K562 (cell line): ENCODE data around the gene TMEM63A. TPM values are rescaled to one million over a fixed set of nuclear protein-coding genes. Genes with fewer than 3 reads are reported as not detected.

Experiments used
- CBX2 ChIP-seq: fragments of 200-600 bp; sonication (generic); IDR thresholded peaks from one replicate; pipeline ENCODE4 v1.6.1; 2012; ENCODE audit warnings: mild to moderate bottlenecking, low read length, inconsistent platforms; ENCODE audit not compliant: insufficient read depth, poor library complexity, severe bottlenecking
- EGR1 ChIP-seq: fragments of 450-650 bp; conservative IDR thresholded peaks from 2 replicates; pipeline ENCODE4 v1.6.1; 2017; ENCODE audit warnings: mild to moderate bottlenecking
- KLF13 ChIP-seq: fragments of 450-650 bp; IDR thresholded peaks from 2 replicates; pipeline ENCODE4 v1.6.1; 2016; ENCODE audit warnings: missing genetic modification characterization, low read depth, mild to moderate bottlenecking, missing compliant biosample characterization, moderate library complexity, borderline replicate concordance
- NBN ChIP-seq: fragments of 450-650 bp; IDR thresholded peaks from 2 replicates; pipeline ENCODE4 v1.6.1; 2016; ENCODE audit warnings: low read depth, mild to moderate bottlenecking
- PHB2 ChIP-seq: fragments of 450-650 bp; IDR thresholded peaks from 2 replicates; pipeline ENCODE4 v1.6.1; 2017; ENCODE audit warnings: low read depth
- SMAD4 ChIP-seq: fragments of 250-450 bp; sonication (Bioruptor Pico); conservative IDR thresholded peaks from 2 replicates; pipeline ENCODE4 v1.8.0; 2021; ENCODE audit warnings: inconsistent platforms, mild to moderate bottlenecking, moderate library complexity
- SMARCA4 ChIP-seq: fragments of 450-650 bp; IDR thresholded peaks from 2 replicates; pipeline ENCODE4 v1.6.1; 2016
- TRIM28 ChIP-seq: fragments of 450-650 bp; IDR thresholded peaks from 2 replicates; pipeline ENCODE4 v1.6.1; 2017
- WHSC1 ChIP-seq: IDR thresholded peaks from one replicate; pipeline ENCODE4 v1.6.1; 2012; ENCODE audit warnings: low read length, control low read depth, inconsistent platforms
- ZNF282 ChIP-seq: sonication (generic); formaldehyde crosslinking; IDR thresholded peaks from 2 replicates; pipeline ENCODE4 v1.8.1; 2023; ENCODE audit warnings: missing genetic modification reagents
- ZNF324 ChIP-seq: fragments of 250-450 bp; sonication (Bioruptor Pico); IDR thresholded peaks from 2 replicates; pipeline ENCODE4 v1.4.0; 2020; ENCODE audit warnings: mild to moderate bottlenecking
- ZNF780A ChIP-seq: fragments of 250-450 bp; sonication (Bioruptor Pico); IDR thresholded peaks from 2 replicates; pipeline ENCODE4 v1.5.0; 2021; ENCODE audit warnings: mild to moderate bottlenecking
- polyA plus RNA-seq, 8 experiments: library from polyadenylated mRNA; depleted of rRNA in 4 of 8; stranded (reverse) in 5 of 8; unstranded in 3 of 8; fragments of >200 nt; fragmentation: Nextera tagmentation in 2 of 8; fragmentation: Illumina TruSeq in 1 of 8; extraction: Ambion mirVana in 2 of 8; extraction: Trizol in 1 of 8; gene quantifications; 2 replicates each; pipeline versions ENCODE4 v1.2.1 to v1.2.3, GENCODE V29; 2011 to 2014; ENCODE audit warnings: inconsistent platforms in 1 of 8, missing spikeins in 1 of 8
- total RNA-seq, 7 experiments: library from RNA; depleted of rRNA in 6 of 7; stranded (reverse); fragments of >200 nt in 6 of 7; fragmentation: Illumina TruSeq in 2 of 7; extraction: Trizol in 2 of 7; gene quantifications; 2 replicates each; pipeline versions ENCODE4 v1.2.1 to v1.2.3, GENCODE V29; 2011 to 2021; ENCODE audit warnings: low replicate concordance in 1 of 7
- TF ChIP-seq, protein P1 (sequence below), 2 experiments: fragments of 450-650 bp in 1 of 2; IDR thresholded peaks; 2 replicates each; pipeline ENCODE4 v1.6.1; 2011 to 2017; ENCODE audit warnings: low read depth in 2 of 2, antibody characterized with exemption in 1 of 2, borderline replicate concordance in 1 of 2, low read length in 1 of 2, mild to moderate bottlenecking in 1 of 2, mixed read lengths in 1 of 2; ENCODE audit not compliant: control insufficient read depth in 1 of 2
- TF ChIP-seq, protein P2 (sequence below), 2 experiments: fragments of 450-650 bp in 1 of 2; sonication (generic) in 1 of 2; formaldehyde crosslinking in 1 of 2; IDR thresholded peaks; 2 replicates each; pipeline versions ENCODE4 v1.7.1 to v1.9.0; 2016 to 2022; ENCODE audit warnings: inconsistent platforms in 1 of 2, mild to moderate bottlenecking in 1 of 2, missing genetic modification reagents in 1 of 2
- TF ChIP-seq, protein P3 (sequence below): sonication (generic); formaldehyde crosslinking; IDR thresholded peaks from 2 replicates; pipeline ENCODE4 v1.9.0; 2022; ENCODE audit warnings: mild to moderate bottlenecking, missing genetic modification reagents

TMEM63A gene
- total and polyA plus RNA-seq, 9 of the 15 experiments (the other 6 are each of a cell fraction or from before 2014, with no cell fraction given): 2.0 to 54.6 (median 17.5) TPM

GRCh38 chr1:225813214-225813964, 68.8 kb downstream of the TMEM63A start (continued):
- TF ChIP-seq, protein P1, sequence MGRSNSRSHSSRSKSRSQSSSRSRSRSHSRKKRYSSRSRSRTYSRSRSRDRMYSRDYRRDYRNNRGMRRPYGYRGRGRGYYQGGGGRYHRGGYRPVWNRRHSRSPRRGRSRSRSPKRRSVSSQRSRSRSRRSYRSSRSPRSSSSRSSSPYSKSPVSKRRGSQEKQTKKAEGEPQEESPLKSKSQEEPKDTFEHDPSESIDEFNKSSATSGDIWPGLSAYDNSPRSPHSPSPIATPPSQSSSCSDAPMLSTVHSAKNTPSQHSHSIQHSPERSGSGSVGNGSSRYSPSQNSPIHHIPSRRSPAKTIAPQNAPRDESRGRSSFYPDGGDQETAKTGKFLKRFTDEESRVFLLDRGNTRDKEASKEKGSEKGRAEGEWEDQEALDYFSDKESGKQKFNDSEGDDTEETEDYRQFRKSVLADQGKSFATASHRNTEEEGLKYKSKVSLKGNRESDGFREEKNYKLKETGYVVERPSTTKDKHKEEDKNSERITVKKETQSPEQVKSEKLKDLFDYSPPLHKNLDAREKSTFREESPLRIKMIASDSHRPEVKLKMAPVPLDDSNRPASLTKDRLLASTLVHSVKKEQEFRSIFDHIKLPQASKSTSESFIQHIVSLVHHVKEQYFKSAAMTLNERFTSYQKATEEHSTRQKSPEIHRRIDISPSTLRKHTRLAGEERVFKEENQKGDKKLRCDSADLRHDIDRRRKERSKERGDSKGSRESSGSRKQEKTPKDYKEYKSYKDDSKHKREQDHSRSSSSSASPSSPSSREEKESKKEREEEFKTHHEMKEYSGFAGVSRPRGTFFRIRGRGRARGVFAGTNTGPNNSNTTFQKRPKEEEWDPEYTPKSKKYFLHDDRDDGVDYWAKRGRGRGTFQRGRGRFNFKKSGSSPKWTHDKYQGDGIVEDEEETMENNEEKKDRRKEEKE (IDR thresholded peaks at IDR 0.05; ENCODE audit: borderline replicate concordance in 1 of 2, control insufficient read depth in 1 of 2, low read depth in 2 of 2, low read length in 1 of 2): no peak
- TF ChIP-seq ZNF780A: no peak
- no peak for TF ChIP-seq ZNF282 (CRISPR knock-in tag)
- peak; percentile 22; the same call in 1 of the 2 replicates for TF ChIP-seq KLF13 (tag)
- TF ChIP-seq PHB2: no peak
- no peak for TF ChIP-seq WHSC1
- TF ChIP-seq, protein P2, sequence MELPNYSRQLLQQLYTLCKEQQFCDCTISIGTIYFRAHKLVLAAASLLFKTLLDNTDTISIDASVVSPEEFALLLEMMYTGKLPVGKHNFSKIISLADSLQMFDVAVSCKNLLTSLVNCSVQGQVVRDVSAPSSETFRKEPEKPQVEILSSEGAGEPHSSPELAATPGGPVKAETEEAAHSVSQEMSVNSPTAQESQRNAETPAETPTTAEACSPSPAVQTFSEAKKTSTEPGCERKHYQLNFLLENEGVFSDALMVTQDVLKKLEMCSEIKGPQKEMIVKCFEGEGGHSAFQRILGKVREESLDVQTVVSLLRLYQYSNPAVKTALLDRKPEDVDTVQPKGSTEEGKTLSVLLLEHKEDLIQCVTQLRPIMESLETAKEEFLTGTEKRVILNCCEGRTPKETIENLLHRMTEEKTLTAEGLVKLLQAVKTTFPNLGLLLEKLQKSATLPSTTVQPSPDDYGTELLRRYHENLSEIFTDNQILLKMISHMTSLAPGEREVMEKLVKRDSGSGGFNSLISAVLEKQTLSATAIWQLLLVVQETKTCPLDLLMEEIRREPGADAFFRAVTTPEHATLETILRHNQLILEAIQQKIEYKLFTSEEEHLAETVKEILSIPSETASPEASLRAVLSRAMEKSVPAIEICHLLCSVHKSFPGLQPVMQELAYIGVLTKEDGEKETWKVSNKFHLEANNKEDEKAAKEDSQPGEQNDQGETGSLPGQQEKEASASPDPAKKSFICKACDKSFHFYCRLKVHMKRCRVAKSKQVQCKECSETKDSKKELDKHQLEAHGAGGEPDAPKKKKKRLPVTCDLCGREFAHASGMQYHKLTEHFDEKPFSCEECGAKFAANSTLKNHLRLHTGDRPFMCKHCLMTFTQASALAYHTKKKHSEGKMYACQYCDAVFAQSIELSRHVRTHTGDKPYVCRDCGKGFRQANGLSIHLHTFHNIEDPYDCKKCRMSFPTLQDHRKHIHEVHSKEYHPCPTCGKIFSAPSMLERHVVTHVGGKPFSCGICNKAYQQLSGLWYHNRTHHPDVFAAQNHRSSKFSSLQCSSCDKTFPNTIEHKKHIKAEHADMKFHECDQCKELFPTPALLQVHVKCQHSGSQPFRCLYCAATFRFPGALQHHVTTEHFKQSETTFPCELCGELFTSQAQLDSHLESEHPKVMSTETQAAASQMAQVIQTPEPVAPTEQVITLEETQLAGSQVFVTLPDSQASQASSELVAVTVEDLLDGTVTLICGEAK (IDR thresholded peaks at IDR 0.05): 0 out of 2 replicates have a peak, but pooled peaks have one; percentile 23
- TF ChIP-seq, protein P2 (CRISPR knock-in tag; IDR thresholded peaks at IDR 0.05): no peak
- 0 out of 2 replicates have a peak, but pooled peaks have one; percentile 18 for TF ChIP-seq TRIM28
- TF ChIP-seq SMAD4 (CRISPR knock-in tag): peak; percentile 63; the same call in 1 of the 2 replicates
- 0 out of 2 replicates have a peak, but pooled peaks have one; percentile 35 for TF ChIP-seq ZNF324 (CRISPR knock-in tag)
- TF ChIP-seq NBN: peak; percentile 21; the same call in 1 of the 2 replicates
- TF ChIP-seq, protein P3, sequence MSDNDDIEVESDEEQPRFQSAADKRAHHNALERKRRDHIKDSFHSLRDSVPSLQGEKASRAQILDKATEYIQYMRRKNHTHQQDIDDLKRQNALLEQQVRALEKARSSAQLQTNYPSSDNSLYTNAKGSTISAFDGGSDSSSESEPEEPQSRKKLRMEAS (CRISPR knock-in tag): peak; percentile 57
- no peak for TF ChIP-seq CBX2
- 0 out of 2 replicates have a peak, but pooled peaks have one; percentile 25 for TF ChIP-seq SMARCA4
- TF ChIP-seq EGR1: peak; percentile 88
